H1 (cell line): ENCODE results near the gene MYBPC1. TPM values are rescaled to one million over a fixed set of nuclear protein-coding genes. Genes with fewer than 3 reads are reported as not detected.

Experiments used
- BACH1 ChIP-seq: IDR thresholded peaks from 2 replicates; pipeline ENCODE4 v1.6.1; 2012; ENCODE audit warnings: low read length, improper control_type of control experiment
- EP300 ChIP-seq, 2 experiments: IDR thresholded peaks; 1 replicate in 1 of 2; 2 replicates in 1 of 2; pipeline ENCODE4 v1.6.1; 2011 to 2012; ENCODE audit warnings: low read depth in 2 of 2, low read length in 2 of 2, mild to moderate bottlenecking in 2 of 2, borderline replicate concordance in 1 of 2, inconsistent platforms in 1 of 2, moderate library complexity in 1 of 2
- JUN ChIP-seq: IDR thresholded peaks from 2 replicates; pipeline ENCODE4 v1.6.1; 2011; ENCODE audit warnings: low read depth, mild to moderate bottlenecking, improper control_type of control experiment, low read length
- KDM4A ChIP-seq: IDR thresholded peaks from one replicate; pipeline ENCODE4 v1.7.1; 2012; ENCODE audit warnings: low read depth, mild to moderate bottlenecking, moderate library complexity, low read length, inconsistent platforms; ENCODE audit not compliant: severe bottlenecking
- SP1 ChIP-seq: IDR thresholded peaks from 2 replicates; pipeline ENCODE4 v1.6.1; 2011; ENCODE audit warnings: low read depth, low read length
- polyA plus RNA-seq, 7 experiments: library from polyadenylated mRNA; depleted of rRNA in 3 of 7; stranded (reverse) in 5 of 7; unstranded in 2 of 7; fragments of >200 nt in 5 of 7; fragments of 200-250 nt in 2 of 7; gene quantifications; 1 replicate in 5 of 7; 2 replicates in 1 of 7; 4 replicates in 1 of 7; pipeline versions ENCODE4 v1.2.1 to v1.2.3, GENCODE V29; 2011 to 2013; ENCODE audit warnings: missing spikeins in 2 of 7, mixed read lengths in 2 of 7
- total RNA-seq: library from RNA; stranded (reverse); fragmentation: NEBNext Ultra II Directional; extraction: Animal tissue kit (Norgen Biotek cat#: 25700); gene quantifications from 2 replicates; pipeline ENCODE4 v1.2.1, GENCODE V29; 2021
- TF ChIP-seq, protein P1 (sequence below): fragments of 300-600 bp; sonication (generic); IDR thresholded peaks from 2 replicates; pipeline ENCODE4 v1.7.1; 2012; ENCODE audit warnings: low read length, moderate library complexity, mild to moderate bottlenecking, inconsistent platforms; ENCODE audit not compliant: insufficient replicate concordance

The MYBPC1 gene
- total and polyA plus RNA-seq, 2 of the 8 experiments (the other 6 are each of a cell fraction or from before 2014, with no cell fraction given) = not detected

DNA sequence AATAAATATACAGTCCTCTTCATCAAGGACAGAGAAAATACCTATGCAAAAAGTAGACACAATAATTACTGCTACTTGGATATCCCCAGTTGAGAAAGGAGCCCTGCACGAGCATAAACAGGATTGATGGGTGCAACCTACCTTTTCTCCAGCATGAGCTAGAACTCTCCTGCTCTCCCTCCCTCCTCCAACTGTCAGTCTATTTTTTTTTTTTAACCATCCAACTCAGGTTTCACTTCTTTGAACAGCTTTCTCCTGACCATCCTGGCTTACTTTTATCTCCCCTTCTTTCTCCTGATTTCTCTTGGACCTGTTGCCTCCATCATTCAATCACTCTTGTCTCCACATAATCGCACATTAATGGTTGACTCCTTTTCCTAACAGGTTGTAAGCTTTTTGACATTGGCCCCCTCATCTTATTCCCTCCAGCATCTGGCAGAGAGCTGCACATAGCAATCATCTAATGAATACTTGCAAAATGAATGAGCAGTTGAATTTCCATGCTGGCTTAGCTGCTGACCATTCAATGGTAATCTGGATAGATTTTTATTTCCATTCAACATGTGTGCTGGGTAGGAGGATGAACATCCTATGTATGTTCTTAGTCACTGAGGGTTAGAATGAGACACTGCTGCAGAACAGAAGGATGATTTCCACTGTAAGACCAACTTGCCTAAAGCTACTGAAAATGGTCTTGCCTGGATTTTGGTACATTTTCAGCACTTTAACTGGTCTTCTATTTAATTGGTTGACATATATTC is 24.4 kb downstream of the MYBPC1 start (continued):
- TF ChIP-seq, protein P1, sequence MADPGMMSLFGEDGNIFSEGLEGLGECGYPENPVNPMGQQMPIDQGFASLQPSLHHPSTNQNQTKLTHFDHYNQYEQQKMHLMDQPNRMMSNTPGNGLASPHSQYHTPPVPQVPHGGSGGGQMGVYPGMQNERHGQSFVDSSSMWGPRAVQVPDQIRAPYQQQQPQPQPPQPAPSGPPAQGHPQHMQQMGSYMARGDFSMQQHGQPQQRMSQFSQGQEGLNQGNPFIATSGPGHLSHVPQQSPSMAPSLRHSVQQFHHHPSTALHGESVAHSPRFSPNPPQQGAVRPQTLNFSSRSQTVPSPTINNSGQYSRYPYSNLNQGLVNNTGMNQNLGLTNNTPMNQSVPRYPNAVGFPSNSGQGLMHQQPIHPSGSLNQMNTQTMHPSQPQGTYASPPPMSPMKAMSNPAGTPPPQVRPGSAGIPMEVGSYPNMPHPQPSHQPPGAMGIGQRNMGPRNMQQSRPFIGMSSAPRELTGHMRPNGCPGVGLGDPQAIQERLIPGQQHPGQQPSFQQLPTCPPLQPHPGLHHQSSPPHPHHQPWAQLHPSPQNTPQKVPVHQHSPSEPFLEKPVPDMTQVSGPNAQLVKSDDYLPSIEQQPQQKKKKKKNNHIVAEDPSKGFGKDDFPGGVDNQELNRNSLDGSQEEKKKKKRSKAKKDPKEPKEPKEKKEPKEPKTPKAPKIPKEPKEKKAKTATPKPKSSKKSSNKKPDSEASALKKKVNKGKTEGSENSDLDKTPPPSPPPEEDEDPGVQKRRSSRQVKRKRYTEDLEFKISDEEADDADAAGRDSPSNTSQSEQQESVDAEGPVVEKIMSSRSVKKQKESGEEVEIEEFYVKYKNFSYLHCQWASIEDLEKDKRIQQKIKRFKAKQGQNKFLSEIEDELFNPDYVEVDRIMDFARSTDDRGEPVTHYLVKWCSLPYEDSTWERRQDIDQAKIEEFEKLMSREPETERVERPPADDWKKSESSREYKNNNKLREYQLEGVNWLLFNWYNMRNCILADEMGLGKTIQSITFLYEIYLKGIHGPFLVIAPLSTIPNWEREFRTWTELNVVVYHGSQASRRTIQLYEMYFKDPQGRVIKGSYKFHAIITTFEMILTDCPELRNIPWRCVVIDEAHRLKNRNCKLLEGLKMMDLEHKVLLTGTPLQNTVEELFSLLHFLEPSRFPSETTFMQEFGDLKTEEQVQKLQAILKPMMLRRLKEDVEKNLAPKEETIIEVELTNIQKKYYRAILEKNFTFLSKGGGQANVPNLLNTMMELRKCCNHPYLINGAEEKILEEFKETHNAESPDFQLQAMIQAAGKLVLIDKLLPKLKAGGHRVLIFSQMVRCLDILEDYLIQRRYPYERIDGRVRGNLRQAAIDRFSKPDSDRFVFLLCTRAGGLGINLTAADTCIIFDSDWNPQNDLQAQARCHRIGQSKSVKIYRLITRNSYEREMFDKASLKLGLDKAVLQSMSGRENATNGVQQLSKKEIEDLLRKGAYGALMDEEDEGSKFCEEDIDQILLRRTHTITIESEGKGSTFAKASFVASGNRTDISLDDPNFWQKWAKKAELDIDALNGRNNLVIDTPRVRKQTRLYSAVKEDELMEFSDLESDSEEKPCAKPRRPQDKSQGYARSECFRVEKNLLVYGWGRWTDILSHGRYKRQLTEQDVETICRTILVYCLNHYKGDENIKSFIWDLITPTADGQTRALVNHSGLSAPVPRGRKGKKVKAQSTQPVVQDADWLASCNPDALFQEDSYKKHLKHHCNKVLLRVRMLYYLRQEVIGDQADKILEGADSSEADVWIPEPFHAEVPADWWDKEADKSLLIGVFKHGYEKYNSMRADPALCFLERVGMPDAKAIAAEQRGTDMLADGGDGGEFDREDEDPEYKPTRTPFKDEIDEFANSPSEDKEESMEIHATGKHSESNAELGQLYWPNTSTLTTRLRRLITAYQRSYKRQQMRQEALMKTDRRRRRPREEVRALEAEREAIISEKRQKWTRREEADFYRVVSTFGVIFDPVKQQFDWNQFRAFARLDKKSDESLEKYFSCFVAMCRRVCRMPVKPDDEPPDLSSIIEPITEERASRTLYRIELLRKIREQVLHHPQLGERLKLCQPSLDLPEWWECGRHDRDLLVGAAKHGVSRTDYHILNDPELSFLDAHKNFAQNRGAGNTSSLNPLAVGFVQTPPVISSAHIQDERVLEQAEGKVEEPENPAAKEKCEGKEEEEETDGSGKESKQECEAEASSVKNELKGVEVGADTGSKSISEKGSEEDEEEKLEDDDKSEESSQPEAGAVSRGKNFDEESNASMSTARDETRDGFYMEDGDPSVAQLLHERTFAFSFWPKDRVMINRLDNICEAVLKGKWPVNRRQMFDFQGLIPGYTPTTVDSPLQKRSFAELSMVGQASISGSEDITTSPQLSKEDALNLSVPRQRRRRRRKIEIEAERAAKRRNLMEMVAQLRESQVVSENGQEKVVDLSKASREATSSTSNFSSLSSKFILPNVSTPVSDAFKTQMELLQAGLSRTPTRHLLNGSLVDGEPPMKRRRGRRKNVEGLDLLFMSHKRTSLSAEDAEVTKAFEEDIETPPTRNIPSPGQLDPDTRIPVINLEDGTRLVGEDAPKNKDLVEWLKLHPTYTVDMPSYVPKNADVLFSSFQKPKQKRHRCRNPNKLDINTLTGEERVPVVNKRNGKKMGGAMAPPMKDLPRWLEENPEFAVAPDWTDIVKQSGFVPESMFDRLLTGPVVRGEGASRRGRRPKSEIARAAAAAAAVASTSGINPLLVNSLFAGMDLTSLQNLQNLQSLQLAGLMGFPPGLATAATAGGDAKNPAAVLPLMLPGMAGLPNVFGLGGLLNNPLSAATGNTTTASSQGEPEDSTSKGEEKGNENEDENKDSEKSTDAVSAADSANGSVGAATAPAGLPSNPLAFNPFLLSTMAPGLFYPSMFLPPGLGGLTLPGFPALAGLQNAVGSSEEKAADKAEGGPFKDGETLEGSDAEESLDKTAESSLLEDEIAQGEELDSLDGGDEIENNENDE = no peak
- TF ChIP-seq SP1 (no peak), JUN (no peak), KDM4A (no peak), EP300 (IDR thresholded peaks at IDR 0.05; ENCODE audit: borderline replicate concordance in 1 of 2, low read depth in 2 of 2, low read length in 2 of 2) (no peak), BACH1 (no peak)
